NCI-H226 (cell line): ENCODE results near the gene STRN3.
"Not testable (repeated sequence)": the region's sequence is repeated elsewhere in the genome, so short reads cannot be mapped to it uniquely, and the experiment has no call there.

Source experiments
- DNase-seq: peaks from one replicate; pipeline ENCODE4 v3.0.0-alpha.2; 2015

STRN3 gene

GRCh38 chr14:31036552-31036951, 10.4 kb upstream of the STRN3 start:
- DNase-seq = no peak

GRCh38 chr14:31030469-31030868, 4.3 kb upstream of the STRN3 start:
- DNase-seq = no peak

- no peak for DNase-seq
These were observed 3.1 kb upstream of the STRN3 start for GRCh38 chr14:31029016-31029970.

GRCh38 chr14:31027847-31028246, 1.7 kb upstream of the STRN3 start:
- no peak for DNase-seq

GRCh38 chr14:31026450-31027235, 464 bp upstream of the STRN3 start:
- DNase-seq = peak; percentile 93

- peak; percentile 39 for DNase-seq
These were observed 657 bp downstream of the STRN3 start, which contains the start of gene AP4S1 for GRCh38 chr14:31025367-31026076. Gene AP4S1, plus strand, starts transcription at chr14:31025649. Its CDS starts 40,548 bp downstream, at chr14:31066197.

- DNase-seq = peak; percentile 7
These were observed 1.4 kb downstream of the STRN3 start for GRCh38 chr14:31024577-31025366.

GRCh38 chr14:31024010-31024480, 2.1 kb downstream of the STRN3 start:
- DNase-seq = no peak

GRCh38 chr14:31022386-31022785, 3.8 kb downstream of the STRN3 start:
- DNase-seq = no peak

GRCh38 chr14:31021576-31021949, 4.6 kb downstream of the STRN3 start:
- no peak for DNase-seq

- no peak for DNase-seq
These were observed 5.2 kb downstream of the STRN3 start for GRCh38 chr14:31020834-31021575.

- DNase-seq = no peak
These were observed 8.0 kb downstream of the STRN3 start for GRCh38 chr14:31018057-31018645.

GRCh38 chr14:31013841-31014240, 12.3 kb downstream of the STRN3 start:
- DNase-seq = no peak

GRCh38 chr14:31010935-31011334, 15.2 kb downstream of the STRN3 start:
- DNase-seq = no peak

GRCh38 chr14:31009836-31010574, 16.2 kb downstream of the STRN3 start:
- DNase-seq = no peak

- DNase-seq = no peak
These were observed 19.5 kb downstream of the STRN3 start for GRCh38 chr14:31006703-31007102.

GRCh38 chr14:31004007-31004406, 22.2 kb downstream of the STRN3 start:
- not testable (repeated sequence) for DNase-seq

GRCh38 chr14:31003284-31003683, 22.9 kb downstream of the STRN3 start:
- no peak for DNase-seq

- no peak for DNase-seq
These were observed 24.9 kb downstream of the STRN3 start for GRCh38 chr14:31001339-31001658.

GRCh38 chr14:31000629-31001338, 25.4 kb downstream of the STRN3 start:
- DNase-seq = no peak
